Measurements from ENCODE around the gene PRTG. TPM values are rescaled to one million over a fixed set of nuclear protein-coding genes. Genes with fewer than 3 reads are reported as not detected.

PRTG gene
- total and polyA plus RNA-seq, 10 of the 15 experiments (the other 5 are each of a cell fraction or from before 2014, with no cell fraction given), result under 0.01 to 0.25 TPM; not detected in 8

DNA sequence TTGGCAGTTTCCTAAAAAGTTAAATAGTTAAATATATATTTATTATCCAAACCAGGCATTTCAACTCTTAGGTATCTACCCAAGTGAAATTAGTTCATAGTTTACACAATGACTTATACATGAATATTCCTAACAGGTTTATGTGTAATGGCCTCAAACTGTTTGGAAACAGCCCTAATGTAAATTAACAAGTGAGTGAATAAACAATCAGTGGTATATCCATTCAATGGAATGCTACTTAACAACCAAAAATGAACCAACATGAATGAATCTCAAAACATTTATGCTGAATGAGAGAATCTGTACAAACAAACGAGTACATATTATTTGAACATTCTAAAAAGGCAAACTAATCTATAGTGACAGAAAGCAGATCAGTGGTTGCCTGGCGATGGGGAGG is 33.5 kb downstream of the PRTG start:
- Histone ChIP-seq H3K36me3 (ENCODE audit: control insufficient read depth in 2 of 2, insufficient read depth in 2 of 2, low read length in 1 of 2) (no peaks in the 10 kb centered on the region), H3K4me3 (no peak overlapping the region), H3K27me3 (replicated peaks in 1 of 2; ENCODE audit: control insufficient read depth in 2 of 2, insufficient read depth in 2 of 2, low read length in 1 of 2) (no peaks in the 10 kb centered on the region; a peak in 2 of 4 replicates), H3K9ac (ENCODE audit: control insufficient read depth, insufficient read depth, low read length) (no peak overlapping the region), H3K27ac (ENCODE audit: control insufficient read depth, insufficient read depth) (no peak overlapping the region), H4K20me1 (ENCODE audit: control insufficient read depth, insufficient read depth) (no peaks in the 10 kb centered on the region), H3K79me2 (ENCODE audit: control insufficient read depth, insufficient read depth, low read length) (no peaks in the 10 kb centered on the region), H3K4me1 (ENCODE audit: control insufficient read depth, insufficient read depth, low read length) (no peaks in the 10 kb centered on the region), H3K4me2 (ENCODE audit: control insufficient read depth, insufficient read depth) (no peak overlapping the region), H3K9me3 (replicated peaks; ENCODE audit: control insufficient read depth, insufficient read depth, low read length) (no peaks in the 10 kb centered on the region), H2AFZ (ENCODE audit: control insufficient read depth, low read depth, low read length) (no peak overlapping the region)
- ChIA-PET SMC1A (ENCODE audit: uncharacterized antibody, unreplicated experiment) (no interaction called here), RAD21 (ENCODE audit: unreplicated experiment) (no interaction called here), POLR2A (no interaction called here), CTCF (no interaction called here)
- in situ Hi-C loops (cut with MboI), result no loop called here
- no peak for TF ChIP-seq SMARCA5 (IDR thresholded peaks at IDR 0.05)
- TF ChIP-seq, protein P1, sequence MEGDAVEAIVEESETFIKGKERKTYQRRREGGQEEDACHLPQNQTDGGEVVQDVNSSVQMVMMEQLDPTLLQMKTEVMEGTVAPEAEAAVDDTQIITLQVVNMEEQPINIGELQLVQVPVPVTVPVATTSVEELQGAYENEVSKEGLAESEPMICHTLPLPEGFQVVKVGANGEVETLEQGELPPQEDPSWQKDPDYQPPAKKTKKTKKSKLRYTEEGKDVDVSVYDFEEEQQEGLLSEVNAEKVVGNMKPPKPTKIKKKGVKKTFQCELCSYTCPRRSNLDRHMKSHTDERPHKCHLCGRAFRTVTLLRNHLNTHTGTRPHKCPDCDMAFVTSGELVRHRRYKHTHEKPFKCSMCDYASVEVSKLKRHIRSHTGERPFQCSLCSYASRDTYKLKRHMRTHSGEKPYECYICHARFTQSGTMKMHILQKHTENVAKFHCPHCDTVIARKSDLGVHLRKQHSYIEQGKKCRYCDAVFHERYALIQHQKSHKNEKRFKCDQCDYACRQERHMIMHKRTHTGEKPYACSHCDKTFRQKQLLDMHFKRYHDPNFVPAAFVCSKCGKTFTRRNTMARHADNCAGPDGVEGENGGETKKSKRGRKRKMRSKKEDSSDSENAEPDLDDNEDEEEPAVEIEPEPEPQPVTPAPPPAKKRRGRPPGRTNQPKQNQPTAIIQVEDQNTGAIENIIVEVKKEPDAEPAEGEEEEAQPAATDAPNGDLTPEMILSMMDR (IDR thresholded peaks at IDR 0.05 in 2 of 3, conservative IDR thresholded peaks at IDR 0.05 in 1 of 3; ENCODE audit: control insufficient read depth in 2 of 3, extremely low read depth in 1 of 3, insufficient read depth in 1 of 3, low read depth in 3 of 3, low read length in 3 of 3), result no peak
- no peak for TF ChIP-seq NR2F1 (conservative IDR thresholded peaks at IDR 0.05)
- no peak for TF ChIP-seq RCOR1 (conservative IDR thresholded peaks at IDR 0.05; ENCODE audit: low read depth, low read length)
- no peak for TF ChIP-seq YY1 (IDR thresholded peaks at IDR 0.05; ENCODE audit: low read depth, low read length)
- no peak for TF ChIP-seq ATF3 (IDR thresholded peaks at IDR 0.05; ENCODE audit: borderline replicate concordance, extremely low read depth, low read depth, low read length)
- no peak for TF ChIP-seq IKZF1 (conservative IDR thresholded peaks at IDR 0.05)
- no peak for TF ChIP-seq POLR2AphosphoS2 (IDR thresholded peaks at IDR 0.05; ENCODE audit: low read depth, low read length)
- no peak for TF ChIP-seq CBX5 (IDR thresholded peaks at IDR 0.05; ENCODE audit: low read depth)
- no peak for TF ChIP-seq ZSCAN29 (IDR thresholded peaks at IDR 0.05)
- TF ChIP-seq, protein P2, sequence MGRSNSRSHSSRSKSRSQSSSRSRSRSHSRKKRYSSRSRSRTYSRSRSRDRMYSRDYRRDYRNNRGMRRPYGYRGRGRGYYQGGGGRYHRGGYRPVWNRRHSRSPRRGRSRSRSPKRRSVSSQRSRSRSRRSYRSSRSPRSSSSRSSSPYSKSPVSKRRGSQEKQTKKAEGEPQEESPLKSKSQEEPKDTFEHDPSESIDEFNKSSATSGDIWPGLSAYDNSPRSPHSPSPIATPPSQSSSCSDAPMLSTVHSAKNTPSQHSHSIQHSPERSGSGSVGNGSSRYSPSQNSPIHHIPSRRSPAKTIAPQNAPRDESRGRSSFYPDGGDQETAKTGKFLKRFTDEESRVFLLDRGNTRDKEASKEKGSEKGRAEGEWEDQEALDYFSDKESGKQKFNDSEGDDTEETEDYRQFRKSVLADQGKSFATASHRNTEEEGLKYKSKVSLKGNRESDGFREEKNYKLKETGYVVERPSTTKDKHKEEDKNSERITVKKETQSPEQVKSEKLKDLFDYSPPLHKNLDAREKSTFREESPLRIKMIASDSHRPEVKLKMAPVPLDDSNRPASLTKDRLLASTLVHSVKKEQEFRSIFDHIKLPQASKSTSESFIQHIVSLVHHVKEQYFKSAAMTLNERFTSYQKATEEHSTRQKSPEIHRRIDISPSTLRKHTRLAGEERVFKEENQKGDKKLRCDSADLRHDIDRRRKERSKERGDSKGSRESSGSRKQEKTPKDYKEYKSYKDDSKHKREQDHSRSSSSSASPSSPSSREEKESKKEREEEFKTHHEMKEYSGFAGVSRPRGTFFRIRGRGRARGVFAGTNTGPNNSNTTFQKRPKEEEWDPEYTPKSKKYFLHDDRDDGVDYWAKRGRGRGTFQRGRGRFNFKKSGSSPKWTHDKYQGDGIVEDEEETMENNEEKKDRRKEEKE (IDR thresholded peaks at IDR 0.05), result no peak
- TF ChIP-seq LARP7 (IDR thresholded peaks at IDR 0.05), result no peak
- TF ChIP-seq ZBED1 (IDR thresholded peaks at IDR 0.05; ENCODE audit: borderline replicate concordance), result no peak
- no peak for TF ChIP-seq BHLHE40 (IDR thresholded peaks at IDR 0.05; ENCODE audit: borderline replicate concordance in 1 of 2, low read depth in 2 of 2, low read length in 1 of 2)
- no peak for TF ChIP-seq HDAC6 (IDR thresholded peaks at IDR 0.05; ENCODE audit: unreplicated experiment)
- TF ChIP-seq, protein P3, sequence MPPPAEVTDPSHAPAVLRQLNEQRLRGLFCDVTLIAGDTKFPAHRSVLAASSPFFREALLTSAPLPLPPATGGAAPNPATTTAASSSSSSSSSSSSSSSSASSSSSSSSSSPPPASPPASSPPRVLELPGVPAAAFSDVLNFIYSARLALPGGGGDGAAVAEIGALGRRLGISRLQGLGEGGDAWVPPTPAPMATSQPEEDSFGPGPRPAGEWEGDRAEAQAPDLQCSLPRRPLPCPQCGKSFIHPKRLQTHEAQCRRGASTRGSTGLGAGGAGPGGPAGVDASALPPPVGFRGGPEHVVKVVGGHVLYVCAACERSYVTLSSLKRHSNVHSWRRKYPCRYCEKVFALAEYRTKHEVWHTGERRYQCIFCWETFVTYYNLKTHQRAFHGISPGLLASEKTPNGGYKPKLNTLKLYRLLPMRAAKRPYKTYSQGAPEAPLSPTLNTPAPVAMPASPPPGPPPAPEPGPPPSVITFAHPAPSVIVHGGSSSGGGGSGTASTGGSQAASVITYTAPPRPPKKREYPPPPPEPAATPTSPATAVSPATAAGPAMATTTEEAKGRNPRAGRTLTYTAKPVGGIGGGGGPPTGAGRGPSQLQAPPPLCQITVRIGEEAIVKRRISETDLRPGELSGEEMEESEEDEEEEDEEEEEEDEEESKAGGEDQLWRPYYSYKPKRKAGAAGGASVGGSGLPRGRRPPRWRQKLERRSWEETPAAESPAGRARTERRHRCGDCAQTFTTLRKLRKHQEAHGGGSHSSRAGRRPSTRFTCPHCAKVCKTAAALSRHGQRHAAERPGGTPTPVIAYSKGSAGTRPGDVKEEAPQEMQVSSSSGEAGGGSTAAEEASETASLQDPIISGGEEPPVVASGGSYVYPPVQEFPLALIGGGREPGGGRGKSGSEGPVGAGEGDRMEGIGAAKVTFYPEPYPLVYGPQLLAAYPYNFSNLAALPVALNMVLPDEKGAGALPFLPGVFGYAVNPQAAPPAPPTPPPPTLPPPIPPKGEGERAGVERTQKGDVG (CRISPR knock-in tag; IDR thresholded peaks at IDR 0.05), result no peak
- FAIRE-seq, result no peak
- 42% methylated on average over 2 of the region's 2 CpGs for WGBS (ENCODE audit: insufficient coverage, insufficient replicate concordance, low lambda C conversion rate, missing lambda C conversion rate)
- BruUV-seq (replicated peaks), result no TSS peak
- no peak for ATAC-seq
- DNase-seq (ENCODE audit: low read depth, low spot score), result no peak
- intact Hi-C loops (cut with micrococcal nuclease; ENCODE audit: unreplicated experiment), result no loop called here
